Loucy (cell line): Measurements from ENCODE around the gene TOMM70.

Experiments used
- H2AFZ ChIP-seq: fragments of 200-600 bp; sonication (generic); 2 replicates; pipeline ENCODE4 v1.6.0; 2016; ENCODE audit warnings: antibody characterized with exemption, mild to moderate bottlenecking, low read length, moderate library complexity
- H3F3A ChIP-seq: fragments of 200-600 bp; 2 replicates; pipeline ENCODE4 v1.6.0; 2016; ENCODE audit warnings: antibody characterized with exemption, low read depth, mild to moderate bottlenecking
- H3K27me3 ChIP-seq: fragments of 200-600 bp; sonication (generic); 2 replicates; pipeline ENCODE4 v1.6.1; 2014; ENCODE audit warnings: low read length, mild to moderate bottlenecking; ENCODE audit not compliant: insufficient read depth, poor library complexity, severe bottlenecking
- H3K36me3 ChIP-seq: fragments of 200-600 bp; sonication (generic); 2 replicates; pipeline ENCODE4 v1.6.1; 2016; ENCODE audit warnings: low read length; ENCODE audit not compliant: insufficient read depth
- H3K4me1 ChIP-seq: fragments of 200-600 bp; sonication (generic); 2 replicates; pipeline ENCODE4 v1.5.1; 2014; ENCODE audit warnings: low read length, mild to moderate bottlenecking; ENCODE audit not compliant: insufficient read depth, poor library complexity, severe bottlenecking
- H3K4me2 ChIP-seq: fragments of 200-600 bp; sonication (generic); 2 replicates; pipeline ENCODE4 v1.6.0; 2014; ENCODE audit warnings: antibody characterized with exemption, low read length, low read depth, mild to moderate bottlenecking; ENCODE audit not compliant: poor library complexity, severe bottlenecking
- H3K4me3 ChIP-seq: fragments of 200-600 bp; sonication (generic); 2 replicates; pipeline ENCODE4 v1.5.1; 2014; ENCODE audit warnings: low read length, mild to moderate bottlenecking, mixed read lengths; ENCODE audit not compliant: poor library complexity, severe bottlenecking
- H3K79me2 ChIP-seq: fragments of 200-600 bp; sonication (generic); 2 replicates; pipeline ENCODE4 v1.6.1; 2014; ENCODE audit warnings: low read length; ENCODE audit not compliant: insufficient read depth
- H3K9ac ChIP-seq: fragments of 200-600 bp; sonication (generic); 2 replicates; pipeline ENCODE4 v1.6.0; 2014; ENCODE audit warnings: mild to moderate bottlenecking, low read depth, low read length, moderate library complexity; ENCODE audit not compliant: poor library complexity, severe bottlenecking
- H3K9me2 ChIP-seq: fragments of 200-600 bp; sonication (generic); replicated peaks from 2 replicates; pipeline ENCODE4 v1.6.1; 2016; ENCODE audit warnings: low read depth, low read length, mixed read lengths
- H3K9me3 ChIP-seq: fragments of 200-600 bp; sonication (generic); 2 replicates; pipeline ENCODE4 v1.6.1; 2014; ENCODE audit warnings: mild to moderate bottlenecking, antibody characterized with exemption, low read length, low read depth; ENCODE audit not compliant: insufficient read depth
- H4K20me1 ChIP-seq: fragments of 200-600 bp; sonication (generic); 2 replicates; pipeline ENCODE4 v1.6.0; 2014; ENCODE audit warnings: antibody characterized with exemption, low read length, mild to moderate bottlenecking; ENCODE audit not compliant: insufficient read depth, poor library complexity, severe bottlenecking
- CTCF ChIP-seq: fragments of 200-600 bp; sonication (generic); conservative IDR thresholded peaks from 2 replicates; pipeline ENCODE4 v1.5.1; 2014; ENCODE audit warnings: mild to moderate bottlenecking, antibody characterized with exemption, low read length
- EZH2phosphoT487 ChIP-seq: fragments of 200-600 bp; IDR thresholded peaks from 2 replicates; pipeline ENCODE4 v1.6.1; 2018; ENCODE audit warnings: antibody characterized with exemption, mild to moderate bottlenecking, moderate library complexity, borderline replicate concordance

TOMM70 gene

GRCh38 chr3:100319951-100320350, 80.9 kb downstream of the TOMM70 start:
- Histone ChIP-seq H4K20me1 (no peaks in the 10 kb centered on the region), H3K4me1 (no peaks in the 10 kb centered on the region), H3K9ac (no peak overlapping the region), H3K36me3 (peaks cover 24% of the 10 kb centered on the region; the same call in 1 of the 2 replicates), H3K4me2 (no peak overlapping the region), H3K27me3 (no peaks in the 10 kb centered on the region), H3K4me3 (no peak overlapping the region), H3K9me2 (no peaks in the 10 kb centered on the region), H3K9me3 (no peaks in the 10 kb centered on the region), H3F3A (no peaks in the 10 kb centered on the region), H2AFZ (no peak overlapping the region), H3K79me2 (no peaks in the 10 kb centered on the region)
- TF ChIP-seq CTCF (no peak), EZH2phosphoT487 (no peak)

GRCh38 chr3:100317912-100318311, 83.0 kb downstream of the TOMM70 start:
- Histone ChIP-seq H3K4me3 (no peak overlapping the region), H3K9me2 (no peaks in the 10 kb centered on the region), H3K9ac (no peak overlapping the region), H3K27me3 (no peaks in the 10 kb centered on the region), H3K9me3 (no peaks in the 10 kb centered on the region), H4K20me1 (no peaks in the 10 kb centered on the region), H3K79me2 (no peaks in the 10 kb centered on the region), H3K4me1 (no peaks in the 10 kb centered on the region), H3F3A (no peaks in the 10 kb centered on the region), H2AFZ (no peak overlapping the region), H3K4me2 (no peak overlapping the region), H3K36me3 (peaks cover 24% of the 10 kb centered on the region; the same call in 1 of the 2 replicates)
- TF ChIP-seq EZH2phosphoT487 (no peak), CTCF (no peak)

GRCh38 chr3:100316641-100317069, 84.2 kb downstream of the TOMM70 start:
- no peak overlapping the region for H2AFZ ChIP-seq
- no peaks in the 10 kb centered on the region for H3K4me1 ChIP-seq
- peak; percentile 72 for TF ChIP-seq CTCF
- no peak for TF ChIP-seq EZH2phosphoT487
- peaks cover 24% of the 10 kb centered on the region; the same call in 1 of the 2 replicates for H3K36me3 ChIP-seq
- no peaks in the 10 kb centered on the region for H3K79me2 ChIP-seq
- no peaks in the 10 kb centered on the region for H3K9me2 ChIP-seq
- H3K9ac ChIP-seq = no peak overlapping the region
- no peak overlapping the region for H3K4me3 ChIP-seq
- no peak overlapping the region for H3K4me2 ChIP-seq
- H3K9me3 ChIP-seq = no peaks in the 10 kb centered on the region
- H3K27me3 ChIP-seq = no peaks in the 10 kb centered on the region
- H4K20me1 ChIP-seq = no peaks in the 10 kb centered on the region
- no peaks in the 10 kb centered on the region for H3F3A ChIP-seq
